Iris pigment epithelial cell (primary cell): ENCODE measurements around the gene ANXA2.
"Not testable (repeated sequence)": the region's sequence is repeated elsewhere in the genome, so short reads cannot be mapped to it uniquely, and the experiment has no call there.

Source experiments
- DNase-seq: peaks from one replicate; pipeline ENCODE4 v3.0.0-alpha.2; 2011; ENCODE audit warnings: low read depth

The ANXA2 gene

GRCh38 chr15:60397772-60398445 is at the start of gene ANXA2:
Gene ANXA2 (minus strand): TSS chr15:60397986. CDS start chr15:60386075, 11,911 bp downstream.
- peak; percentile 92 for DNase-seq

- DNase-seq: peak; percentile 49
These were observed 46.6 kb upstream of the ANXA2 start for GRCh38 chr15:60444289-60444912.

GRCh38 chr15:60442763-60443162 is 45.0 kb upstream of the ANXA2 start:
- peak; percentile 47 for DNase-seq

- no peak for DNase-seq
These were observed 44.4 kb upstream of the ANXA2 start for GRCh38 chr15:60442031-60442650.

- DNase-seq: no peak
These were observed 43.5 kb upstream of the ANXA2 start for GRCh38 chr15:60441331-60441730.

- no peak for DNase-seq
These were observed 40.9 kb upstream of the ANXA2 start for GRCh38 chr15:60438646-60439045.

- DNase-seq: no peak
These were observed 31.1 kb upstream of the ANXA2 start for GRCh38 chr15:60428935-60429334.

GRCh38 chr15:60426870-60427508 is 29.2 kb upstream of the ANXA2 start:
- DNase-seq: peak; percentile 78

- no peak for DNase-seq
These were observed 27.7 kb upstream of the ANXA2 start for GRCh38 chr15:60425461-60425860.

GRCh38 chr15:60424006-60424405 is 26.2 kb upstream of the ANXA2 start:
- DNase-seq: no peak

GRCh38 chr15:60423537-60423936 is 25.8 kb upstream of the ANXA2 start:
- DNase-seq: peak; percentile 94

GRCh38 chr15:60421544-60421943 is 23.8 kb upstream of the ANXA2 start:
- peak; percentile 87 for DNase-seq

GRCh38 chr15:60420203-60420716 is 22.5 kb upstream of the ANXA2 start:
- DNase-seq: no peak

- peak; percentile 78 for DNase-seq
These were observed 22.0 kb upstream of the ANXA2 start for GRCh38 chr15:60419753-60420152.

- DNase-seq: no peak
These were observed 20.3 kb upstream of the ANXA2 start for GRCh38 chr15:60418096-60418495.

- DNase-seq: no peak
These were observed 19.3 kb upstream of the ANXA2 start for GRCh38 chr15:60417112-60417511.

GRCh38 chr15:60416484-60416883 is 18.7 kb upstream of the ANXA2 start:
- no peak for DNase-seq

GRCh38 chr15:60414016-60414682 is 16.4 kb upstream of the ANXA2 start:
- DNase-seq: peak; percentile 71

GRCh38 chr15:60413231-60413824 is 15.5 kb upstream of the ANXA2 start:
- DNase-seq: no peak

- not testable (repeated sequence) for DNase-seq
These were observed 15.0 kb upstream of the ANXA2 start for GRCh38 chr15:60412807-60413206.

GRCh38 chr15:60411774-60412425 is 14.1 kb upstream of the ANXA2 start:
- no peak for DNase-seq
